Effector CD8-positive, alpha-beta T cell (primary cell): Measurements from ENCODE around the gene AKR1C1.
"Not testable (repeated sequence)": the region's sequence is repeated elsewhere in the genome, so short reads cannot be mapped to it uniquely, and the experiment has no call there.

Experiments used
- DNase-seq: peaks from one replicate; lab custom pipeline; 2025; lab: John Stamatoyannopoulos, UW

Gene AKR1C1

GRCh38 chr10:4984223-4984622 lies 21.0 kb downstream of the AKR1C1 start:
- no peak for DNase-seq

DNA sequence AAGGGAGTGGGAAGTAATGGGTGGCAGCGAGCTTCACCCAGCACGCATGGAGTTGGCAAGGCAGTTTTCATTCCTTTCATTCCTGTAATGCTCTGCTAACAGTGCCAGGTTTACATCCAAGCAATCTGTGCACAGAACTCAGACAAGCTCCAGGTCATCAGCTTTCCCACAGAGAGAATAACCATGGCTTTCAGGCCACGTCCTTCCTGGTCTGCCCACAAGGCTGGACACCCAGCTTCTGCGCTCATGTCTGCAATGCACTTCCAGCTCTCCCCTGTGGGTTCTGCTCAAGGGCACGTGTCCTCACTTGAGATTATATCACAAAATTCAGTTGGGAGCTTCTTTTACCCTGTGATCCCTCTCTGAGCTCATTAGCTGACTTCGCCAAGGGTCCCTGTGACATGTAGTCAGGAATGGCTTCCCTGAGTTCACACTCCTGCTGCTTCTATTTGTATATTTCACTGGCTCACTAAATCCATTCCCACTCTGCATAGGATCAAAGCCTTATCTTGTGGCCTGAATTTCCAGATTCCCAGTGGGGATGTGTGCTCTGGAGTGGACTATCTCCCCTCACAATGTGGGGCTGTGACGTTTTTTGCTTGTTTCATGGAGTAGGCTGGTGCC lies 21.9 kb downstream of the AKR1C1 start:
- DNase-seq, result no peak

GRCh38 chr10:4988000-4988641 lies 24.9 kb downstream of the AKR1C1 start:
- not testable (repeated sequence) for DNase-seq

DNA sequence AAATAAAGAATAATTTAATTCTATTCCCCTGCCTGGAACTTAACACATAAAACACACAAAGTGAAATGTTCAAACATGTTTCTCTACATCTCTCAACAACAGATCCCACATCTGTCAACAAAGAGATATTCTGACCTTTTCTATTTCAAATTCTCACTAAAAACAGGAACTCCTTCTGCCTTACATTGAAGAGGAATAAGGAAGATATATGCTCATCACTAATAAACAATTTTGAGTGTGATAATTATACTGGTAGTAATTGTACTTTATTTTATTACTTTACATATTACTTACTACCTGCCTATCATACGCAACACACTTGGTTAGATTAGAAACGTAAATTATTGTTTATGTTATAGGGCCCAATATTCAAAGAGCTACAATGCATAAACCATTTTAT lies 27.0 kb downstream of the AKR1C1 start:
- no peak for DNase-seq

GRCh38 chr10:4991463-4991862 lies 28.2 kb downstream of the AKR1C1 start:
- DNase-seq, result not testable (repeated sequence)

DNA sequence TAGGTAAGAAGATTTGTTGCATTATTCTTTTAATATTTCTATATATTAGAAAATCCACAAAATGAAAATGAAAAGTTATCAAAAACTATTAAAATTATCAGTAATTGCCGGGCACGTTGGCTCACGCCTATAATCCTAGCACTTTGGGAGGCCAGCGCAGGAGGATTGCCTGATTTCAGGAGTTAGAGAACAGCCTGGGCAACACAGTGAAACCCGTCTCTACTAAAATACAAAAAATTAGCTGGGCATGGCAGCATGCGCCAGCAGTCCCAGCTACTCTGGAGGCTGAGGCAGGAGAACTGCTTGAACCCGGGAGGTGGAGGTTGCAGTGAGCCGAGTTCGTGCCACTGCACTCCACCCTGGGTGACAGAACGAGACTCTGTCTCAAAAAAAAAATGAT lies 29.3 kb downstream of the AKR1C1 start:
- not testable (repeated sequence) for DNase-seq

GRCh38 chr10:4994260-4994659 lies 31.0 kb downstream of the AKR1C1 start:
- DNase-seq, result not testable (repeated sequence)

GRCh38 chr10:4998671-4999070 lies 35.5 kb downstream of the AKR1C1 start:
- DNase-seq, result no peak

GRCh38 chr10:5002013-5002727 lies 39.0 kb downstream of the AKR1C1 start:
- no peak for DNase-seq

DNA sequence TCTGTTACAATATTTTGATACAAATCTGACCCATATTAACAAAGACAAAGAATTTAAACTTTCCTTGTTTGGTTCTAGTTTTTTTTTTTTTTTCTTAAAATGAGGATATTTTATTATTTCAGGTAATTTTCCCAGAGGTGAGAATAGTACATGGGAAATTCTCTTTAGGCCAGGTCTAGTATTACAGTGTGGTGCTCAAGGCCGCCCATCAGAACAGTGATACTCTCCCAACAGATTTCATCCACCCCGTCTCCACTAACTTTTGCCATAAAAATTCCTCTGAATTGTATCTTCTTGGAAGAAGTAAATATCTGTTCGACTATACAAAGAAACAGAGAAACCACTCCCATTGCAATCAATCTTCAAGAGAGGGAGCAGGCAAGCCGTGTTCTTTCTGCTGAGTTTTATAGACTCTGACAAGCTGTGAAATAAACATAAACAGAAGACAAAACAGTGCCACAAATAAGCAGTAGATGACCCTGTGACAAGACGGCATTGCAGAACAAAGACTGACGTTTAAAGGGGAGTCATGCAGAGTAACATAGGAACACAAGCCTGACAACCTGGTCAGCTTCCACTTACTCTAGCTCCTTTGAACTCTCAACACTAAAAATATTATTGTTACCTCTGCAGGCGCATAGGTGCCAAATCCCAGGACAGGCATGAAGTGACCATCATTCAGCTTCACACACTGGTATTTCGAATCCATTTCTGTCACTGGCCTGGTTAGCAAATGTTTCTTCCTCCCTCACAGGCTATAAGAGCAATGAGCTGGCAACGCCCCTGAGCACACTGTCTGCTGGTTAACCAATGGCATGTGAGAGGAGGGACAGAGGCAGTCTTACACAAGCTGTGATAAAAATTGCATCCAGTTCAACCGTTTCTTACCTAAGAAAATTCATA lies 40.2 kb downstream of the AKR1C1 start, which contains the start of gene AKR1C2:
Gene AKR1C2, minus strand, starts transcription at position 731 of the 903 bp plus-strand sequence. Its CDS starts 22 bp downstream, at position 709.
- not testable (repeated sequence) for DNase-seq

DNA sequence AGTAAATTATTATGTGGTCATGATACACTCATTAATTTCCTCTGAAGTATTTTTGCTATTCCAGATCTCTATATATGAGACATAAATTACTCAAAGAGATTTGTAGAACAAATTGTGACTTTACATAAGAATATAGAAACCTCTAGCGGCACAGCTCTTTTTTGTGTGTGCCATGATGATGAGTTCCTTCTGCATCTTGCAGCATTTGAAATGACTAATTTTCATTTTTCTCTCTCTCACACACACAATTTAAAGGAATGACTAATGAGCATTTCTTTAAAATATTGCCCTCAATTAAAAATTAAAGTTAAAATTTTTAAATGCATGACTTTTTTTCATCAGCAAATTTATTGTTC lies 40.8 kb downstream of the AKR1C1 start:
- not testable (repeated sequence) for DNase-seq

GRCh38 chr10:5004501-5004900 lies 41.3 kb downstream of the AKR1C1 start:
- not testable (repeated sequence) for DNase-seq

DNA sequence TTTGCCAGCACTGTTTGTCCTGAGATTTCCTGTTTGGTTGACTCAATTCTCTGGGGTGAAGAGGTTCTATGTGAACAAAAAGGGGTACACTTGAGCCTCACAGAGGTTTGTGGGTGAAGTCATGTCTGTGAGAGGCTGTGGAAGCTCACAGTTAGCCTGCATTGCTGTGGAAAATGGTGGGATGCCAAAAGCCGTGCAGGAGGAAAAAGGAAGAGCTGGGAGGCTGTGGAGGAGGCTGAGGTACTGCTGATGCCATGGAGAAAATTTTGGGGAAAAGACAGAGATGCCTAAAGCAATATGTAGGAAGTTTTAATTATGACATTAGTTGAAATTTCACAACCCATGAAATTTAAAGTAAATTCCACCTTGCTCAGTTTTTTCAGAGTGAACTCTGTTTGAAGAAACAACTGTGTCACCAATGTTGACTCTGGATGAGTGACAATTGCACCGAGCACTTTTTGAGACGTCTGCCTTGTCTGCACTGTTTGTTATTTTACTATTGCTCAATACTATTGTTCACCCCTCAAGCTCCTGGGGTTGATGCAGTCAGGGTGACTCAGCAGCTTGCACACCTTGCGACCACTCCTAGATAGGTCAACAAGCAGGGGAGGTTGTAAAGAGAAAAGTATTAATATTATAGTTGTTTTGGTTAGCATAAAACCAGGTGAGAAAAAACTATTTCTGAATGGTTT lies 45.8 kb downstream of the AKR1C1 start:
- DNase-seq, result not testable (repeated sequence)

DNA sequence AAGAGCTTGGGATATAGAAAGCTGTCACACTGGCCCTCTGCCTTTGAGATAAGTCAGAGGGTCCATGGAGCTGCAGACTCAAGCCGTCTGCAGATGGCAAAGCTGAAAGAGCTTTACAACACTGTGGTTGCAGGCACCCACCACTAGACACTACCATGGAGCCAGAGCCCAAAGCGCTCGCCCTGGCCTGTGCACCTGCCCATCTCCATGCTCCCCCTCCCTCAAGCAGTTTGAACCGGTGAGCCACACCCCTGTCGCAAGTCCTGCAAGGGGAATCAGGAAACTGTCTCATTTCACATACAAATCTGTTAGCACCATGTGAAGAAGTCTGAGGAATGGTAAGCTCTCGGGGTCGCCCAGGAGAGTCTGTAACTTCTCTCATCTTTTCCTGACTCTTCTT lies 46.8 kb downstream of the AKR1C1 start:
- DNase-seq, result not testable (repeated sequence)

GRCh38 chr10:5011392-5011791 lies 48.2 kb downstream of the AKR1C1 start:
- not testable (repeated sequence) for DNase-seq

- DNase-seq, result no peak
These were observed 49.4 kb downstream of the AKR1C1 start for GRCh38 chr10:5012595-5012994.

DNA sequence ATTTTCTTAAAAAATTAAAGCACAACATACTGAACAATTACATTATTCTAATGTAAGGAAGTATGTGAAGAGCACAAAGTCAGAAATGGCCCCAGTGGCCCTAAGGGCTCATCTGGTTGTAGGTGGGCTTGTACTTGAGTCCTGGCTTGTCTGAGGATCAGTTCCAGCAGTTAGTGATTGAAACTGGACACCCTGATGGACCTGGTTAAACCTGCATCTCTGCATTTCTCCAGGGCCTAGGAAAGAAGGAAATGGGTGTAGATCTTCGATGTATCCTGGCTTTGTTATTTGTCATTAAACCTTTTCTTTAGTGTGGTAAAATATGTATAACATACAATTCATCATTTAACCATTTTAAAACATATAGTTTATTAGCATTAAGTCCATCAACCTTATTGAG lies 50.2 kb downstream of the AKR1C1 start:
- DNase-seq, result no peak

DNA sequence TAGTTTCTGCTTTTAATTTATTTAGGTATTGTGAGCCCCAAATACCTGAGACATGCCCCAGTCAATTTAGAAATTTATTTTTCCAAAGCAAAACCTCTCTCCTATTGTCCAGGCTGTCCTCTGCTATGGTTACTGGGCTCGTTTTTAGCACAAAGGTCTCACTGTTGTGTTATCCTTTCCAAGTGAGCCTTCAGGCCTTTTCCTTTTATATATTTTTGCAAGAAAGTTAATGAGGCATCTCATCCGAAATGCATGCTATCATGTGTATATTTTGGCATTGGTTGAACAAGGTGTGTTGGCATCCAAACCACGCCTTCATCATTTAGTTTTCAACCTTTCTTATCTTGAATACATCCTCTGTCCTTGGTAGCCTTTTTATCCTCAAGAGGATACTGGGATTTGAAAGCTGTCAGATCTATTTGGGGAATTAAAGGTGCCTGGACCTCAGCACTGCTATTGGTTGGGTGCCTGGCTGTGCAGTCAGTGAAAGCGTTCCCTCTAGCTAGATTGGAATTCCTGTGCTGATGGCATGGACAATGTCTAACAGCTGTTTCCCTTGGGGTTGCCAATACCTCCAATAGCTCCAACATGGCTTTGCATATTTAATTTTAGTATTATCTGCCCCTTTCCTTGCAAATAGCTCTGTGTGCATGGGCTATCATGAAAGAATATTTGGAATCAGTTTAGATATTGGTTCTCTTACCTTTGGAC lies 51.1 kb downstream of the AKR1C1 start:
- DNase-seq, result not testable (repeated sequence)

DNA sequence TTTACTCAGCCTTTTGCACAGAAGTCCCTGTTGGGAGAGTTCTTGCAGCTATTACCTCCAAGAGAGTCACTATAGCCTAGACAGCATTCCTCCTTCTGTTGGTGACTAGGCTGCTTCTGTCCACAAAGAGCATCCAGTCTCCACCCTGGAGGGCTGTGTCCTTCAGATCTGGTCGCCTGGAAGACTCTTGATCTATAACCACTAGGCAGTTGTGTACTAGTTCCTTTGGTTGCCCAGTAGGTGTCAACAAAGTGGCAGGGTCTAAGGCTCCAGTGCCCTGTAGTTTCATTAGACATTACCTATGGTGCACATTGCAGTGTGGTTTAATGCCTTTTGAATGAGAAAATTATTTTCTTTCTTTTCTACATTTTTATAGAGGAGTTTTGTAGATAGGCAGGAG lies 51.7 kb downstream of the AKR1C1 start:
- no peak for DNase-seq

GRCh38 chr10:5018134-5018533 lies 54.9 kb downstream of the AKR1C1 start:
- DNase-seq, result no peak
